IPS DF 6.9 (cell line): ENCODE measurements around the gene PRC1.
A peak's percentile ranks its signal among the peaks of the same experiment; 100 is the strongest.

Experiments
- DNase-seq: peaks from one replicate; pipeline ENCODE4 v3.0.0-alpha.2; 2013; ENCODE audit warnings: low read depth, low spot score
- H3K27ac ChIP-seq: one replicate; pipeline ENCODE4 v1.5.1; 2013; ENCODE audit warnings: low read length, control low read depth
- H3K27me3 ChIP-seq: 2 replicates; pipeline ENCODE4 v1.6.1; 2013; ENCODE audit warnings: mild to moderate bottlenecking, low read length; ENCODE audit not compliant: control insufficient read depth, insufficient read depth
- H3K36me3 ChIP-seq: 2 replicates; pipeline ENCODE4 v1.6.1; 2013; ENCODE audit warnings: low read length; ENCODE audit not compliant: control insufficient read depth, insufficient read depth
- H3K4me1 ChIP-seq: 2 replicates; pipeline ENCODE4 v1.6.1; 2013; ENCODE audit warnings: low read length; ENCODE audit not compliant: control insufficient read depth, insufficient read depth
- H3K4me3 ChIP-seq: 2 replicates; pipeline ENCODE4 v1.5.1; 2013; ENCODE audit warnings: mild to moderate bottlenecking, low read length
- H3K9me3 ChIP-seq: 2 replicates; pipeline ENCODE4 v1.6.1; 2013; ENCODE audit warnings: low read length, inconsistent platforms; ENCODE audit not compliant: control insufficient read depth, insufficient read depth
- WGBS: extraction: QIAGEN DNeasy Blood & Tissue Kit; methylation state at CpG from one replicate; pipeline ENCODE4 v1.1.7; 2013; ENCODE audit warnings: mixed read lengths, missing lambda C conversion rate; ENCODE audit not compliant: insufficient read length, insufficient coverage; 5-methylcytosine and 5-hydroxymethylcytosine counted together

PRC1 gene

GRCh38 chr15:90994417-90995311 is at the start of gene PRC1:
PRC1 (minus strand) TSS chr15:90994535; CDS start chr15:90994417, 118 bp downstream.
- Histone ChIP-seq H3K27ac (no peak within 1 kb of the TSS), H3K4me3 (peak within 1 kb of the TSS; percentile 77), H3K9me3 (no peaks in the 10 kb centered on the region), H3K4me1 (no peaks in the 10 kb centered on the region), H3K36me3 (peaks cover 9% of the 10 kb centered on the region; the same call in 1 of the 2 replicates), H3K27me3 (no peaks in the 10 kb centered on the region)
- WGBS: no CpG with 5 or more reads among the region's 75 CpGs
- peak; percentile 87 for DNase-seq

- Histone ChIP-seq H3K4me3 (no peak overlapping the region), H3K36me3 (no peaks in the 10 kb centered on the region)
Measured at GRCh38 chr15:91043202-91043874, 49.0 kb upstream of the PRC1 start.

GRCh38 chr15:91040856-91041255 is 46.5 kb upstream of the PRC1 start:
- Histone ChIP-seq H3K27me3 (no peaks in the 10 kb centered on the region), H3K4me1 (no peaks in the 10 kb centered on the region), H3K36me3 (no peaks in the 10 kb centered on the region), H3K9me3 (no peaks in the 10 kb centered on the region), H3K4me3 (no peak overlapping the region), H3K27ac (no peak overlapping the region)
- WGBS: no CpG with 5 or more reads among the region's 8 CpGs
- DNase-seq: no peak

More at GRCh38 chr15:91043202-91043874, 49.0 kb upstream of the PRC1 start:
- Histone ChIP-seq H3K27me3 (no peaks in the 10 kb centered on the region), H3K9me3 (no peaks in the 10 kb centered on the region), H3K27ac (no peak overlapping the region), H3K4me1 (no peaks in the 10 kb centered on the region)
- WGBS: no CpG with 5 or more reads among the region's 11 CpGs
- no peak for DNase-seq

GRCh38 chr15:91039996-91040395 is 45.7 kb upstream of the PRC1 start:
- Histone ChIP-seq H3K36me3 (no peaks in the 10 kb centered on the region), H3K27ac (no peak overlapping the region), H3K27me3 (no peaks in the 10 kb centered on the region), H3K4me3 (no peak overlapping the region), H3K4me1 (no peaks in the 10 kb centered on the region), H3K9me3 (no peaks in the 10 kb centered on the region)
- DNase-seq: no peak
- no CpG with 5 or more reads among the region's 3 CpGs for WGBS

GRCh38 chr15:91032919-91033803 is 38.8 kb upstream of the PRC1 start:
- Histone ChIP-seq H3K36me3 (no peaks in the 10 kb centered on the region), H3K4me1 (no peaks in the 10 kb centered on the region), H3K27me3 (no peaks in the 10 kb centered on the region), H3K4me3 (no peak overlapping the region), H3K27ac (no peak overlapping the region), H3K9me3 (no peaks in the 10 kb centered on the region)
- DNase-seq: peak; percentile 87
- WGBS: no CpG with 5 or more reads among the region's 12 CpGs

- DNase-seq: no peak
- Histone ChIP-seq H3K9me3 (no peaks in the 10 kb centered on the region), H3K36me3 (no peaks in the 10 kb centered on the region), H3K4me1 (no peaks in the 10 kb centered on the region), H3K27ac (no peak overlapping the region), H3K27me3 (no peaks in the 10 kb centered on the region), H3K4me3 (no peak overlapping the region)
- WGBS: no CpG with 5 or more reads among the region's 10 CpGs
Measured at GRCh38 chr15:91031796-91032195, 37.5 kb upstream of the PRC1 start.

GRCh38 chr15:91027677-91028076 is 33.3 kb upstream of the PRC1 start:
- H3K9me3 ChIP-seq: no peaks in the 10 kb centered on the region
- WGBS: no CpG with 5 or more reads among the region's 1 CpG
- no peak for DNase-seq
- no peaks in the 10 kb centered on the region for H3K27me3 ChIP-seq
- H3K4me1 ChIP-seq: no peaks in the 10 kb centered on the region
- H3K36me3 ChIP-seq: no peaks in the 10 kb centered on the region
- H3K27ac ChIP-seq: no peak overlapping the region
- H3K4me3 ChIP-seq: no peak overlapping the region

- WGBS: no CpG with 5 or more reads among the region's 7 CpGs
- no peaks in the 10 kb centered on the region for H3K9me3 ChIP-seq
- no peaks in the 10 kb centered on the region for H3K36me3 ChIP-seq
Measured at GRCh38 chr15:91023720-91024119, 29.4 kb upstream of the PRC1 start.

GRCh38 chr15:91022832-91023129 is 28.4 kb upstream of the PRC1 start:
- Histone ChIP-seq H3K4me1 (no peaks in the 10 kb centered on the region), H3K9me3 (no peaks in the 10 kb centered on the region), H3K27me3 (no peaks in the 10 kb centered on the region), H3K27ac (no peak overlapping the region), H3K4me3 (peak overlapping the region; percentile 89; the same call in 1 of the 2 replicates), H3K36me3 (no peaks in the 10 kb centered on the region)
- WGBS: no CpG with 5 or more reads among the region's 1 CpG
- DNase-seq: no peak

More at GRCh38 chr15:91023720-91024119, 29.4 kb upstream of the PRC1 start:
- H3K4me1 ChIP-seq: no peaks in the 10 kb centered on the region
- no peak overlapping the region for H3K27ac ChIP-seq
- no peak for DNase-seq
- no peaks in the 10 kb centered on the region for H3K27me3 ChIP-seq
- H3K4me3 ChIP-seq: no peak overlapping the region
